ENCODE measurements around the gene LRFN2.

Gene LRFN2

DNA sequence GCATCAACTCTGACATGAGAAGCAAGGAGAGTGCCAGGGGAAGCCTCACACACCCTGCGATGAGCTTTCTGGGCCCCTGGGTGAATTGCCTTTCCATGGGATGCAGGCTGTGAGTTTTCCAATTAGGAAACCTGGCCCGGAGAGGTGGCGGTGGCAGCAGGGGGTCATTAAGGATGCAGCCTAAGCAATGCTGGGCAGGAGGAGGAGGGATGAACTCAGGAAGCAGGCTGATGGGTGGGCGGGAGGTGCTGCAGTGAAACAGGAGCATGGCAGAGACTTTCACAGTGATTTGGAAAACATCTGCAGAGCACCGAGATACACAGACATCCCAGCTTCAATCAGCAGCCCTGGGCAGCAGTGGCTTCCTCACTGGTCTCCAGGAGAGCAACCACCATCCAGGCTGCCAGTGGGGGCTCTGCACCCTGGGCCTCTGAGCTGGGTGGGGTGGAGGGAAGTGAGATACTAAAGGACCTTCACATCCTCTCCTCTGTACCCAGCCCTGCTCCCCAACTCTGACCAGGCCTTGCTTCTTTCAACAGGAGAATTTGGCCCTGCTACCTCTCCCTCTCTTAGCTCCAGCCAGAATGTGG, 44.9 kb downstream of the LRFN2 start:
- DNase-seq: no peak

DNA sequence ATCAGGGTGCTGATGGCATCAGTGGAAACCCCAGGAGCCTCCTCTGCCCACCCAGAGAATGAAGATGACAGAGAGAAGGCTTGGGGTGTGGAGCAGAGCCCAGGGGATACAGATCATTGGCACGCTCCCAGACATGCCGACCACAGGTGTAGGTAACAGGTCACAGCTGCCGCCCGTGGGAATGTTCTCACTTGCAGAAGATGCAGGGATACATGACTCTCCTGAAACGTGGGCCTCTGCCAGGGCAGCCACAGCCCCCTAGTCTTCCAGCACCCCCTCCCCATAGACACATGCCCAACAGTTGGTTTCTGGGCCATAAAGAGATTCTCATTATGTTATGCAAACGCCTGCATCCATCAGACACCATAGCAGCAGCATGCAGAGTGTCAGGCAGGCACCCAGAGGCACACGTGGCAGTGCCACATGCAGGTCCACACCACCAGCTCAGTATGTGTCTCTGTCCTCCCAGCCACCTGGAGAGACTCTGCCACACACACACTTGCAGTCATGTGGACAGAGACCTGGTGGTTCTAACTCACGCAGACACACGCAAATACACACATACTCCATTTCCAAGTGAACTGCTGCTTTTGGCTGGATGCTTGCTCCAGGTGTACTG, 45.5 kb downstream of the LRFN2 start:
- DNase-seq: no peak

DNA sequence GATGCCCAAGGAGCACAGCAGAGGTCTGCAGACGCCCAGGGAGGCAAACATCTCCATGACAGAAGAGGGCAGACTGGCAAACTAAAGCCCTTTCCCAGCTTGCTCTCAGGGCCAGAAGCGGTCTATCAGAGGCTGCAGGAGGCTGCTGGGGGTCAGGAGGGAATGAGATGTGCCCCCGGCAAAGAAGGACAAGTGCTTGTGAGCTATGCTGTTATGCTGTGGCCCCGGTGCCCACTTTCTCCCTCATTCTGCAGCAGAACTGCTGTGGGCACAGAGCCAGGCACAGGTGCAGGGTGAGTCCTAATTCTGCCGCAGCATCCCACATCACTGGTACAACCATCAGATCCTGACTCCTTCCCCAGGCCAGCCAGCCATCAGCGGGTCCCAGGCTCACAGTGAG, 46.4 kb downstream of the LRFN2 start:
- no peak for DNase-seq

DNA sequence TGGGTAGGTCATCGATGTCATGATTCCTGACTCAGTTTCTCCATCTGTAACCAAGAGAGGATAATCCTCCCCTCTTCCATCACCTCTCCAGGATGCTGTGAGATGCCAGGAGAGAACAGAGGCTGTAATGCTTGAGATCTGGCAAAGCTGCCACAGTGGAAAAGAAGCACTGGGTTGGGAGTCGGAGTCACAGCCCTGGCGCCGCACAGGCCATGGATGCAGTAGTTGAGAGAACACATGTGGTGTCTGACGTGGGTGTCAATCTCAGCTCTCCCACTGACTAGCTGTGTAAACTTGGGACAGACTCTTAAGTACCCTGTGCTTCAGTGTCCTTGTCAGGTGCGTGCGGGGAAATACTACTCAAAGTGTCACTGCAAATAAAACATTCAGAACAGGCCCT, 47.3 kb downstream of the LRFN2 start:
- DNase-seq: no peak

DNA sequence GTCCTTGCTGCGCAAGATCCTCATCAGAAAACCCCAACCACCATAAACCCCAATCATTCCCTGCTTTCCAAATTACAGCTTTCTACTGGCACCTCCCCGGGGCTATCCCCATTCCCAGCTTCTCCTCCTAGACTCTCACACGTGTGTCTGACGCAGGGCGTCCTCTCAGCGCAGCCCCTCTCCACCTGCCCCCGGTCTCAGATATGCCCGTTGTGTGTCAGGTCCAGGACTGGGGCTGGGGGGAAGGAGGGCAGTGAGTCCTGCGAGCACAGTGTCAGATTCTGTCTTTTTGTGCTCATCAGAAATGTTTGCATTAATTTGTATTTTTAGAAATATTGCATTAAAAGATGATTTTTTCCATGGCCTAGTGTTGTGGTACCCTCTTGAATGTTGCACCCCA, 48.6 kb downstream of the LRFN2 start:
- no peak for DNase-seq

DNA sequence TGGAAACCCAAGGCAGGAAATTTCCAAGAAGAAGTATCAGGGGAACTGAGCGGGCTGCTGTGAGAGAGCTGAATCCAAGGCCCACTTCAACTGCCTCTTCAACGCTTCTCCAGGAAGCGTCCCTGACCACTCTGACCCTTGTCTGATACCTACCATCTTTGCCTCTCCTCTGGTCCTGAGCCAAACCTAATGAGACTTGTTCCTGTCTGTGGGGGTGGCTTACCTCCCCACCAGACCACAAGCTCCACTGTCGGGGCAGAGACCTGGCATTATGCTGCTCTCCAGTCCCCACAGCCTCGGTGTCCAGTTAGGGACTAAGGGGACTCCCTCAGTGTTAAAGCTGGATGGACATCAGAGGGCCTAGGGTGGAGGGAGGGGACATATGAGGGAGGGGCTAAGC, 49.7 kb downstream of the LRFN2 start:
- DNase-seq: no peak

DNA sequence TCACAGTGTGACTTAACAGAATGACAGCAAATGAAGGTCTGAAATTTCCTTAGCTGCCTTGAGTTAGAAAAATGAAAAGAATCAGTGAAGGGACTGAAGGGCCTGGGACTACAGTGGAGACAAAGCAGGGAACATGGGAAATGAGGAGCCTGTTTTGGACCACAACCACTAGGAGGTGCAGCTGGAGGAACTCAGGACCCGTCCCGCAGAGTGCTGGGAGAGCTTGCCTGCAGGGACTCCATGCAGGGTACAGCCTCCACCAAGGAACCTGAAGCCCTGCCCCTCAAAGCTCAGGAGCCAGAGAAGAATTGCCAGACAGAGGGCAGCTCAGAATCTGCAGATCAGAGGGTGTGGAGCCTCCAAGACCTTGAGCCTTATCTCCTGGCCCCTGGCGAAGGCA, 50.7 kb downstream of the LRFN2 start:
- no peak for DNase-seq

DNA sequence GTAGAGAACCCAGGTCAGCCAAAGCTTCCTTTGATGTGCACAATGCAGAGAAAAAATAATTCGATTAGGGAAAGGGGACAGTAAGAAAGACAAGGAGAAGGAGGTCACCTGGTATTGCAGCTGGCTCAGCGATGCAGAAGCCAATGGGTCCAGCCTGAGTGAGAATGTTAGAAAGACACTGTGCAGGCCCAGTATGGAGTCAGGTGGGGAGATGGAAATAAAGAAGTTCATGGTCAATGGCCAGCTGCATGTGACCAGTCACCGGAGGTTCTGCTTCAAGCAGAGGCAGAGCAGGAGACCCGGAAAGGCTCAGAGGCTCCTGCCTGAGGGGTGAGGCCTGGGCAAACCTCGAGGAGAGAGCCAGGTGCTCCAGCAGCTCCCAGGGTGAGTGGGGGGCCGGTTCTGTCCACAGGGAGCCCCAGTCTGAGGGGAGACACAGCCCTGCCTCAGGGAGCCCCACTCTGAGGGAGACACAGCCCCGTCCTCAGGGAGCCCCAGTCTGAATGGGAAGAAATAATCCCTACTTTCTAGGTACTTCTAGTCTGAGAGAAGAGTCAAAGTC, 51.3 kb downstream of the LRFN2 start:
- DNase-seq: no peak

DNA sequence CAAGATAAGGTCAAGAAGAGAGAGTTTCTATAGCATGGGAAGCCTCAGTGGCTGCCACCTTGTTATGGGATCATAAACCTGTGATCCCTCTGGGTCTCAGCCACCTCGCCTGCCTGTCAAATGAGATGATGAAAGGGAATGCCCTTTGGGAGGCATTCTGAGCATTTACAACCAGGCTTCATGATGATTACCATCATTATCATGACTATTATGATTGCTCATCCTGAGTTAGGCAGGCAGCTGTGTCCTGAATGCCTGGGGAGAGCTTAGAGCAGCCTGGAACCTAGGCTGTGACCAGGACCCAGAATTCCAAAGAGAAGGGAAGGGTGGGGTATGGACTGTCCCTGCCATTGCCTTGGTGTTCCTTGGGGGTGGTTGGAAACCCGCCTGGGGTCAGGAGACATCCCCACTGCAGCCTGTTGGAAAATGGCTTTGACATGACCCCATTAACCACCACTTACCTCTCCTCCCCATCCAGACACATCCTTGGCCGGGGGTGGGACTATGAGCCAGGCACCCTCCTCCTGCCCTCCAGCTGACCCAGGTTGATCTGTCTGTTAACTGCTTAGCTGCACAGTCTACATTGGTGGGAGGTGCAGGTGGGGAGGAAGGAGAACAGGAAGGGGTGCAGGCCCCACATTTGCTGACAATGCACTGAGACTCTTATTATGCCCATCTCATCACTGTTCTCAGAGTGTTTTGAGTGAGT, 51.9 kb downstream of the LRFN2 start:
- DNase-seq: no peak

DNA sequence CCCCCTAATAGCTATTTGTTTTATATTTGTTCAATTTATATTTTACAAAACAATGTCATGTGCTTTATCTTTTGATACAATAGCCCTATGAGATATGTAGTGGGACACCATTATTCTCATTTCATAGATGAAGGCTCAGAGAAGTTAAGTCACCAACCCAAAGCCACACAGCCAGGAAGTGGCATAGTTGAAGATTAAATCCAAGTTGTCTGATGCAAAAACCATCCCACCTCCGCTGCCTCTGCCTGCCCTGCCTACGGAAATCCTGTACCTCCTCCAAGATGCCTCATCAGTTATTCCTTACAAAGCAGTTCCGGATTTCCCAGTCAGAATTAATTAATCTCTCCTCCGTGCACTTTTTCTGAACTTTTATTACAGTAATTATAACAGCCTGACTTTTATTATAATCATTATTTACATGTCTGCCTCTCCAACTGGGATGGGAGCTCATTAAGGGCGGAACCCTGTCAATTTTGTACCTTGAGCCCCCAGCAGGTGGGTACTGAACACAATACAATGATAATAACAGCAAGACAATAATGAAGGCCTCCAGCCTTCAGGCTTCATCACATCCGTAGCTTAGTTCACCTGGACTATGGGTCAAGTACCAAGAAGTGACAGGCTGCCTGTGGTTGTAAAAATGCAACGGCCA, 54.7 kb downstream of the LRFN2 start:
- DNase-seq: peak; percentile 29

DNA sequence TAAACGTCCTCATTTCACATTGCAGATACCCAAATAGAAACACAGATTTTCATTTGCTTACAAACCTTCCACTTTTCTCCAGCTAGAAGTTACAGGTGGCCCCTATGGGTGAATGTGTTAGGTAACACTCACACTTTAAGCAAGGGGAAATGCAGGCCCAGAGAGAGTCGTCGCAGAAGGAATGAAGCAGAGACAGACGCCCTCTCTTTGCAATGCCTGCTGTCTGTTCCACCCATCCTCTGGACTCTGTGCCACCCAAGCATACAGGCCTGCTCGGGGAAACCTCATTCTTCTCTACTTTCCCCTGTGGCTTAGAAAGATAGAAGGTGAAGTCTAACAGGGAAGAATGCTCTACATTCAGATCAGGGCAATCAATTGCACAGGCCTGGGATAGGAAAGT, 57.2 kb downstream of the LRFN2 start:
- no peak for DNase-seq

DNA sequence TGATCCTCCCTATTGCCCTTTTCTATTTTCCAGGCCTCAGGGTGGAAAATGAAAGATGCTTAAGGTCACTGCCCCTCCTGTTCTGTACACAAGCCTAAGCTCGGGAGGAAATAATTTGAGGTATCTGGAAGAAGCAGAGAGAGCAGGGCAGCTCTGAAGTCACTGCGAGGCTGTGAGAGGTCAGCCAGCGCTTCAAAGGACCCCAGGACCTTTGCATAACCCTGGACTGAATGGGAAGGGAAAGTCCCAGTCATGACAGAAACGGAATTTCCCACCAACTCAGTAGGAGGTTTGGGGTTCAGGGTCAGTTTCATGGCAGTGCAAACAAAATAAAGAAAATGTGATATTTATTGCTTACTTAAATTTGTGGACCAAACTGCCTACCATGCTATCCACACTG, 58.1 kb downstream of the LRFN2 start:
- DNase-seq: no peak

DNA sequence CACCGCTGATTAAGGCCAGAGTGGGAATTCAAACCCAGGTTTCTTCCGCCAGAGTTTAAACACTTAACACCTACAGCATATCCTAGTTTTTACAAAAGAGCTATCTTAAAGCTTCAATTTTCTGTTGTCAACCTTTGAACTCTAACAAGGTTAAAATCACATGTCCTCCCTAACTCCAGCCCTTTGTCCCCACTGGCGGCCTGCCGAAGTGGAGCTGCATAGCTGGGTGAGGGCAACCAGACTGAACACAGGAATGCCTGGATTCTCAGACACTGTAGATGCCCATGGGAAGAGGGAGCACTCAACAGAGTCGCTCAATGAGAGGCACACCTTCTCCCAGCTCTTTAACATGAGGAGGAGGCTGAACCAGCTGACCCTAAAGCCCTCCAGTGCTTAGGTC, 59.1 kb downstream of the LRFN2 start:
- DNase-seq: no peak

DNA sequence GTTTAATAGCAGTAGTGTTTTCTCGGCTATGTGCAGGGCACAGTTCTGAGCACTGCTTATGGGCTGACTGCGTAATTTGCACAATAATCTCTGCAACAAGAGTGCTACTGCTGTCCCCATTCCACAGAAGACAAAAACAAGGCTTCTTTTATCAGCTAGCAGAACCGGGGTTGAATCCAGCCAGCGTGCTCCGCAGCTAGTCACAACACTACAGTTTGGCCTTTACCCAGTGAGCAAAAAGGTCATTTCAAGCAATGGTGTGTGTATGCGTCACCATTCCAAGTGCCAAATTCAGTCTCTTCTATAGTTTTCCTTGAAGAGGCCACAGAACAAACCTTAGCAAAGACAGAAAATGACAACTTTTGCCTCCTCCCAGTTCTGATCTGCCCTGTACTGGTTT, 61.1 kb downstream of the LRFN2 start:
- DNase-seq: no peak

DNA sequence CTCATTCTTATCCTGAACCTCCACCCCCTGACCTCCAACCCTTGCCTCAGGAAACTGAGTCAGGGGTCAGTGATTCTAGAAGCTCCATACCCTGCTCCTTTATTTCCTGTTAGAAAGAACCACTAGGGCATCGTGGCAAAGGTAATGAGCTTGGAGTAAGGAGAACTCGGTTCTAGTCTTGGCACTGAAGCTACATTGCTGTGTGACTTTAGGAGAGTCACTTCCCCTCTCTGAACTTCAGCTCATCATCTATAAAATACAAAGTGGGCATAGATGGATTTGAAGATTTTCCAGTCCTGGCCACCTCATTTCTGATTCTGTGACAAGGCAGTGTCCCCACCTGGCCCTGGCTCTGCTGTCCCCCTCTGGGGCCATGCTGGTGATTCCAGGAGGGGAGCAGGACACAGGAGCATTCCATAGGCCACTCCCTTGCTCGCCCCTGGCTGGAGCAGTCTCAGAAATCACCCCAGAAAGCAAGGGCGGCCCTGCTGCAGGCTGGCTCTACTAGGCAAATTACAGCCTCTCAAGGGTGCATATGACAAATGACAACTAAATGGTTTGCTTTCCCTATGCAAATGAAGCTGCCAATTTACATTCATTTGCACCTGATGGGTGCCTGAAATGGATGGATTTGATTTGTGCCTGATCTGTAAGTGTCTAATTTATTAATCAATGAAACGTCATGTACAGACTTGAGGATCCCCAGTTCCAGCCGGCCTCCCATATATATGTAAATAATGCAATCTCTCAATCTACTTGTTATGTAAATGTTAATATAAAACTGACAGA, 62.2 kb downstream of the LRFN2 start:
- DNase-seq: no peak

DNA sequence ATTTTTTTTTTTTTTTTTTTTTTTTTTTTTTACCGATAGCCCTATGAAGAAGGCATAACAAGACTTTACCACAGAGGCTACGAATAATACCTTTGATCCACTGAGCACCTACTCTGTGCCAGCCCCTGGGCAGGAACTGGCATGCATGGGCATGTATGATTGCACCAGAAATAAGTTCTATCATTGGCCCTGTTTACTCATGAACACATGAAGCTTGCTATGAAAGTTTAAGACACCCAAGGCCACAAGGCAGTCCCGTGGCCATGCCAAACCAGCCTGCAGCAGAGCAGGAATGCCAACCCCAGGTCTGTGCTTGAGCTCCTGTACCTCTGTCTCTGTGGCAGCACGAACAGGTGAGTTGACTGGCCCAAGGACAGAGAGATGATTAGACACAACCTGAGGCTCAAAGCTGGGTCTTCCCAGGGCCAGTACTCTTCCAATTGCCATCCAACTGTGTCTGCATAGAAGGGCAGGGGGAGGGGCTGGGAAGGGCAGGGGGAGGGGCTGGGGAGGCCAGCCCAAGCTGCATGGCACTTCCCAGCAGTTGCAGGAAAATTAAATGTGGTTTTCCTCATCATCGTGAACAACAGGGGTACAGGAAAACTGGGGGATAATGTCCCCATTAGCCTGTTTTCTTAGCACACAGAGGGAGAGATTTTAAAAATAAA, 63.5 kb downstream of the LRFN2 start:
- DNase-seq: no peak

DNA sequence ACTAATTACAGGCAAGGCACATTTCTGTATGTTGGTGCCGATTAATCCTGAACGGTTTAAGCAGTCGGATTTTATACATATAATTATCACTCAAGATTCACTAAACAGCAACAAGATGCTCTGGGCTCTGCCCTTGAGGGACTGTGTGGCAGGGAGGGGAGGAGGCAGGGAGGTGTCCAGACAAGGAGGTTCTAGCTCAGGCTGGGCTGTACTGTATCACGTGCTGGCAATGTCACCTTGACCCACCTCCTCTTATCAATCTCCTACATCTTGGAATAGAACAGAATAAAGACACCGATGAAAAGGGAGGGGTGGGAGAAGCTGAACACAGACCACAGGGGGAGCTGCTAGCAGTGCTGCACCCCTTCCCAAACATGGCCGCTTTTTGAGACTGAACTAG, 65.7 kb downstream of the LRFN2 start:
- DNase-seq: no peak

DNA sequence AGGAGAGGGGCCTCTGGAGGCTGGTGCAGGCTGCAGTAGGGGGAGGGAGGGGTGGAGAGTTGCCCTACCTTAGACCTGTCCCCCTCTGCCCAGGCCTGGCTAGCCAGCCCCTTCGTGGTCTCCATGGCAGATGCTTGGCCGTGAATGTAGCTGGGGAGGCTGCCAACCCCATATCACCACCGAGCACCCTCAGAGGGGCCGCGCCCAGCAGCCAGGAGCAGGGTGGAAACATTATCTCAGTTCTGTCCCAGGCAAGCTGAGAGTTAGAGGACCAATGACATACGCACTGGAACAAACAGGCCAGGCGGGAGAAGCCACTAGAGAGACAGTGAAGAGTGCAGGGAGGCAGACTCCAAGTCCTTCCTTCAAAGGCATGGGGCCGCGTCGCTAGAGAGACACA, 66.5 kb downstream of the LRFN2 start:
- DNase-seq: no peak

DNA sequence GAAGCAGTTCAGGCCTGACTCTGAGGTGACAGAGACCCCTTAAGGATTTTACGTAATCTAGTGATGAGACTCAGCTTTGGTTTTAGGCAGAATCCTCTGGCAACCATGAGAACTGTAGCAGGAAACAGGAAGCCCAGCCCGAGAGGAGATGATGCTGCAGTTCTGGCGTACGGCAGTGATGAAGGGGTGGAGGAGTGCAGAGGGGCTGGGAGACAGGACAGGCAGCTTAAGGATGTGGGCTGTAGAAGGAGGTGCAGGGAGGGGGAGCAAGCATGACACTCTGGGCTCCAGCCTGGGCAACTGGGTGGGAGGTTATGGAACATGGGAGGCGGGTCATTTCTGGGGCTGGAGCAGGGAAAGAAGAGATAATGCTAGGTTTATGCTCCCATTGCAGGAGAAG, 67.1 kb downstream of the LRFN2 start:
- DNase-seq: no peak

DNA sequence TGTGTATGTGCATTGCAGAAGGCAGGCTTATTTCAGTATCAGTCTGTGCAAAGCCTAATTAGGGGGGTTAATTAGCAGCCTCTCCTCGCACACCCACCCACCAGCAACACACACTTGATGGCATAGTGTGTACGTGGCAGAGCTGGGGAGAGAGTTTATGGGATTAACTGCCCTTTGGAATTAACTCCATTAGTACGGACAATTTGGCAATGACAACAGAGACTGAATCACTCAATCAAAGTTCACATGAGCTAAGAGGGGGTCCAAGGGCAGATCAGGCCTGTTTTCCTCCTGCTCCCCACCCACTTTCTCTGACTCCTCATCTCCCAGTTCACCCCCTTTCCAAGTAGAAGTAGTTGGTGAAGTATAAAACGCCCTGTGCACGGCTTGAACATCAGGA, 69.5 kb downstream of the LRFN2 start:
- no peak for DNase-seq

DNA sequence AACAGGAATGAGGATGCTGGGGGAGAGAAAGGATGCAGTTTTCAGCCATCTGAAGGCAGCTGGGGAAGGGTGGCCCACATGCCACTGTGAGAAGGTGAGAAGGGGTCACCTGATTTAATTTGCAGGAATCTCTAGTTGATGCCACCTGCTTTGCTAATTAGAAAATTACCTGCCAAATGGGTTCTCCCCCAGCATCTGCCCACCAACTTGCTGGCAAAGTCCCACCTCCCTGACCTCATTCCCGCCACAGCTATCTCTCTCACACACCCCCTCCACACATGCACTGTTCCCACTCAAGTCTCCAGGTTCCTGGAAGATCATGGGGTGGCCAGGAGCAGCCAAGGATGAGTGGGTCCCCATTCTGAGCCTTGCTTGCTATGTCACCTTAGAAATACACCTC, 70.7 kb downstream of the LRFN2 start:
- DNase-seq: no peak

DNA sequence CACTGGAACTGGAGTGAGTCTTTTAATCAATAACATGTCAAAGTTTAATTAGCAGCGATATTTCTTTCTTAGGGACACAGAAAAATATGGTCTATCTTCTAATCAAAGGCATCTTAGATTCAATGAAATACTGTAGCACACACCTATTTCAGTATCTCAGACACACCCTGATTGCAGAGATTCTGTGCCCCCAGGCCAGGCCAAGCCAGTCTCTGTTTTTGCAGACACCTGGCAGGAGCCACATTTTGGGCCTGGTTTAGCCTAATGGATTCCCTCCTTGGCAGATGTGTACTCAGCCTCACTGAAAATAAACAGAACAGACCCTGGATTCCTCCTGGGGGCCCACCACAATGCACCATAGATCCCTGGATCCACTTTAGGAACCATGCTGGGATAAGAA, 74.8 kb downstream of the LRFN2 start:
- DNase-seq: no peak

DNA sequence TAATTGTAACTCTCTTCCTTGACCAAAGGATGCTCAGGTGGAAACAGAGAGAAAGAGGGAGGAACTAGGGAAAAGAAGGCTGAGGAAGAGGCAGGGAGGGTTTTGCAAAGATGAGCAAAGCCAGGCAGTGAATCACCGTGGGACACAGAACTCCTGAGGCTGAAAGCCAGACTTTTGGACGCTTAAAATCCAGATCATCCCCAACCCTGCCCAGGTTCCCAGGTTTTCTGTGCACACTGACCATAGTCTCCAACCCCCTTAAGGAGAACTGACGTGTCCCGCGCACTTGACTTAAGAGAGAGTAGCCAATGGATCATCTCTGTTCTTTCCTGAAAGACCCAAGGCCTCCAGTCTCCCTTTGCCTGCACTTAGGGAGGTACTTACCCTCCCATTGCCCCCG, 75.3 kb downstream of the LRFN2 start:
- DNase-seq: no peak
